Parathyroid adenoma (tissue), 2 donors: Measurements from ENCODE around the gene TTC21A.

ENCODE experiments used
- H2AFZ ChIP-seq: fragments of 300-600 bp; sonication (generic); one replicate; pipeline ENCODE4 v1.7.0; 2017; ENCODE audit warnings: antibody characterized with exemption, mild to moderate bottlenecking
- H3K27ac ChIP-seq: fragments of 300-600 bp; sonication (generic); one replicate; pipeline ENCODE4 v1.7.0; 2017
- H3K27me3 ChIP-seq: fragments of 300-600 bp; sonication (generic); one replicate; pipeline ENCODE4 v1.7.0; 2017; ENCODE audit warnings: low read length; ENCODE audit not compliant: control insufficient read depth, insufficient read depth
- H3K36me3 ChIP-seq: fragments of 300-600 bp; sonication (generic); one replicate; pipeline ENCODE4 v1.7.0; 2017; ENCODE audit warnings: low read length; ENCODE audit not compliant: control insufficient read depth, insufficient read depth
- H3K4me1 ChIP-seq: fragments of 300-600 bp; sonication (generic); one replicate; pipeline ENCODE4 v1.7.0; 2017; ENCODE audit warnings: control low read depth
- H3K4me2 ChIP-seq: fragments of 300-600 bp; sonication (generic); one replicate; pipeline ENCODE4 v1.7.0; 2017; ENCODE audit warnings: low read length
- H3K4me3 ChIP-seq: fragments of 300-600 bp; sonication (generic); one replicate; pipeline ENCODE4 v1.7.0; 2017; ENCODE audit warnings: low read depth, low read length
- H3K79me2 ChIP-seq: fragments of 300-600 bp; sonication (generic); one replicate; pipeline ENCODE4 v1.7.0; 2017; ENCODE audit warnings: control low read depth
- H3K9ac ChIP-seq: fragments of 300-600 bp; sonication (generic); one replicate; pipeline ENCODE4 v1.7.0; 2017; ENCODE audit warnings: mild to moderate bottlenecking
- H3K9me3 ChIP-seq: fragments of 300-600 bp; sonication (generic); one replicate; pipeline ENCODE4 v1.7.0; 2017; ENCODE audit warnings: low read length; ENCODE audit not compliant: control insufficient read depth
- TF ChIP-seq, protein P1 (sequence below): fragments of 300-600 bp; sonication (generic); IDR thresholded peaks from one replicate; pipeline ENCODE4 v1.7.0; 2017; ENCODE audit warnings: antibody characterized with exemption, mild to moderate bottlenecking
- donor health status: primary hyperparathyroidism.

TTC21A gene

DNA sequence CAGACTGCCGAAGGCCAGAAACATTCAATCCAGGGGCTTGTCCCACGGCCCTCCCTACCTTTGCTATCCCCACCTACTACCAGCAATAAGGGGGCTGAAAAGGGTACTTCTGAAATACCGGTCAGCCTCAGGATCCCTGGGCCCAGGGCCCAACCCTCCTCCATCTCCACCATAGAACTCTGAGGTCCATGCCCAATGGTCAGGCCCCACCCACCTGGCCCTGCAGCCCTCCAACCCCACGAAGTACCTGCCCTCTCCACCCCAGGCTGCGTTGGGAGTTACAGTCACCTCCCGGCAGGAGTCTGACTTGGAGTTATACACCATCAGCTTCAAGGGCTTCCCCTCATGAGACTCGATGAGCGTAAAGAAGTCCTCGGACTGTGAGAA is 7.0 kb upstream of the TTC21A start:
- Histone ChIP-seq H3K4me1 (peaks cover under 1% of the 10 kb centered on the region), H3K36me3 (no peaks in the 10 kb centered on the region), H3K27me3 (no peaks in the 10 kb centered on the region), H2AFZ (no peak overlapping the region), H3K9me3 (no peaks in the 10 kb centered on the region), H3K9ac (no peak overlapping the region), H3K27ac (no peak overlapping the region), H3K4me3 (no peak overlapping the region), H3K79me2 (peaks cover 9% of the 10 kb centered on the region), H3K4me2 (no peak overlapping the region)
- TF ChIP-seq, protein P1, sequence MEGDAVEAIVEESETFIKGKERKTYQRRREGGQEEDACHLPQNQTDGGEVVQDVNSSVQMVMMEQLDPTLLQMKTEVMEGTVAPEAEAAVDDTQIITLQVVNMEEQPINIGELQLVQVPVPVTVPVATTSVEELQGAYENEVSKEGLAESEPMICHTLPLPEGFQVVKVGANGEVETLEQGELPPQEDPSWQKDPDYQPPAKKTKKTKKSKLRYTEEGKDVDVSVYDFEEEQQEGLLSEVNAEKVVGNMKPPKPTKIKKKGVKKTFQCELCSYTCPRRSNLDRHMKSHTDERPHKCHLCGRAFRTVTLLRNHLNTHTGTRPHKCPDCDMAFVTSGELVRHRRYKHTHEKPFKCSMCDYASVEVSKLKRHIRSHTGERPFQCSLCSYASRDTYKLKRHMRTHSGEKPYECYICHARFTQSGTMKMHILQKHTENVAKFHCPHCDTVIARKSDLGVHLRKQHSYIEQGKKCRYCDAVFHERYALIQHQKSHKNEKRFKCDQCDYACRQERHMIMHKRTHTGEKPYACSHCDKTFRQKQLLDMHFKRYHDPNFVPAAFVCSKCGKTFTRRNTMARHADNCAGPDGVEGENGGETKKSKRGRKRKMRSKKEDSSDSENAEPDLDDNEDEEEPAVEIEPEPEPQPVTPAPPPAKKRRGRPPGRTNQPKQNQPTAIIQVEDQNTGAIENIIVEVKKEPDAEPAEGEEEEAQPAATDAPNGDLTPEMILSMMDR = no peak

DNA sequence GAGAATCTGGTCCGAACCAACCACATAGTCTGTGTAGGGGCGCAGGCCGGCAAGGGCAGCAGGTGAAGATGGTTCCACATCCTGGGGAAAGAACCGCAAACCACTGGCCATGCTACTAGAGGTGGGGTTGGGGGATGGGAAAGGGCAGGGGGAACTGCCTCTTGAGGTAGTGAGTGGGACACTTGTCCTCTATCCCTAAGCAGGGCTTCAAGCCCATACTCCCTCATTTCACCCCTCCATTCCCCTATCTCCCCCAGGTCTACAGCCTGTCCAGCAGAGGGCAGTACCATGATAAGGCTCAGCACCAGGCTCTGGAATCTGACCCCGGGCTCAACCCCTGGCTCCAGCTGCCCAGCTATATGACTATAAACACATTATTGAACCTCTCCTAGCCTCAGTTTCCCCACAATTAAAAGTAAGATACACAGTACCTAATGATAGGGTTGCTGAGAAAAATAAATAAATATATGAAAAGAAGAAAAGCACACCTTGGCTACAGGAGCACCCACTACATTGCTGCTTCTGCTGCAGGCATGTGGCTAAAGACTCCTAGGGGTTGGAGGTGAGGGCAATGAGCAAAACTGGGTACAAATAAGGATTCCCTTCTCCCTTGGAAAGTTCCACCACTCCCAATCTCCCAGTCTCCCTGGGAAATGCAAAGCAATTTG is 6.3 kb upstream of the TTC21A start:
- TF ChIP-seq, protein P1 = peak; percentile 54
- H3K9ac ChIP-seq = no peak overlapping the region

DNA sequence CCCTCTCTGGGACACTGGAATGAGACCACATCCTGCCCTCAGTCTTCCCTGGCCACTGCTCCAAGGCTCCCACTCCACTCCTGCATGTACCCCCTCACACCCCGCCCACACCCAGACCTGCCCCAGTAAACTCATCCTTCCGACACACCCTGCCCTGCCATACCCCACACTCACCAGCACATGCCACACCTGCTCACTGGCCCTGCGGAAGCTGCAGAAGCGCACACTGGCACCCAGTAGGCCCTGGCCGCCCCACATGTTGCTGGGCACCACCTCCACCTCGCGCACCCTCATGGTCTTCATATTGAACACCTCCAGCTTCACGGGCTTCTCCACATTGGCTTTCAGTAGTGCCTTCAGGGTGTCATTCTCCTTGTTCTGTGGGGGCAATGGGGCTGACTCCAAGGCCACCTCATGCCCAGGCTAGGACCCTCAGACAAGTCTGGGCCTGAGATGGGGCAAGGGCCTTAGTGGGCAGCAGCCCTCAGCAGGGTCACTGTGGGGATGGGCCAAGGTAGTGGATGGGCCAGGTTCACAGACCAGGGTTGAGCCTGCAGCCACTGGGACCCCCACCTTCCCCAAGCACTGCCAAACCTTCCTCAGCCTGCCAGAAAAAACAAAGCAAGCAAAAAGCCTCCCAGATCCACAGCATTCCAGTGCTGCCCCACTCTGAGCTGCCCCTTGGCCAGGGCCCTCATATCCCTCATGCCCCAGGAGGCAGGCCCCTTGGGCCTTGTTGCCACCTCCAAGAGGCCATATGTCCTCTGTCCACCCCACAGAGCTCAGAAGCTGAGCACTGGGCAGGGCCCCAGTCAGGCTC is 4.8 kb upstream of the TTC21A start:
- Histone ChIP-seq H3K9me3 (no peaks in the 10 kb centered on the region), H3K4me1 (peaks cover 4% of the 10 kb centered on the region), H3K36me3 (no peaks in the 10 kb centered on the region), H2AFZ (no peak overlapping the region), H3K9ac (no peak overlapping the region), H3K4me2 (no peak overlapping the region), H3K79me2 (peaks cover 19% of the 10 kb centered on the region), H3K4me3 (no peak overlapping the region), H3K27me3 (no peaks in the 10 kb centered on the region), H3K27ac (no peak overlapping the region)
- TF ChIP-seq, protein P1 = no peak

More for the DNA sequence above, 6.3 kb upstream of the TTC21A start:
- Histone ChIP-seq H3K79me2 (peaks cover 11% of the 10 kb centered on the region), H2AFZ (no peak overlapping the region), H3K27ac (no peak overlapping the region), H3K9me3 (no peaks in the 10 kb centered on the region), H3K27me3 (no peaks in the 10 kb centered on the region), H3K4me2 (no peak overlapping the region), H3K4me3 (no peak overlapping the region), H3K36me3 (no peaks in the 10 kb centered on the region), H3K4me1 (peaks cover 4% of the 10 kb centered on the region)

DNA sequence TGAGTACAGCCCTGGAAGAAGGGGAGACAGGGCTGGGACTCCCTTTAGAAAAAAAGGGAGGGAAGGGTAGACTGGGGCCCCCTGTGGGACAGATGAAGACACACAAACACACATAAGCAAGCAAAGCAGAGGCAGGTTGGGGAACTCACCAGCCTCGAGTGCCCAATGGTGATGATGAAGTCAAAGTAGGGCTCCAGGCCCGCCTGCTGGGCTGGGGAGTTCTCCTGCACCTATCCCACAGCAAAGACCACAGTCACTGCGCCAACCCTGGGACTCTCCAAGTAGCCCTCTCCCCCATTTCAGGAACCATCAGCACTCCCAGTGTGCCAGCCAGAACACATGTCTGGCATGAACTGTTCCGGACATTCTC is 4.2 kb upstream of the TTC21A start:
- Histone ChIP-seq H3K4me2 (no peak overlapping the region), H3K79me2 (peaks cover 19% of the 10 kb centered on the region), H3K27ac (no peak overlapping the region), H3K4me1 (peaks cover 4% of the 10 kb centered on the region), H3K9ac (no peak overlapping the region), H3K9me3 (no peaks in the 10 kb centered on the region), H3K27me3 (no peaks in the 10 kb centered on the region), H3K4me3 (no peak overlapping the region), H3K36me3 (no peaks in the 10 kb centered on the region), H2AFZ (no peak overlapping the region)
- TF ChIP-seq, protein P1 = no peak
